IMR-90 (cell line): ENCODE results near the gene FRMD4B. TPM values are rescaled to one million over a fixed set of nuclear protein-coding genes. Genes with fewer than 3 reads are reported as not detected.

ENCODE experiments used
- ATAC-seq: fragments of 200-7000 bp; cut with Tn5 transposase; 2 replicates; pipeline ENCODE4 v1.9.1; 2020; ENCODE audit warnings: low read depth, mild to moderate bottlenecking, moderate library complexity
- BruUV-seq: library from RNA; stranded (reverse); fragments of 400-500 nt; replicated peaks from 2 replicates; lab custom pipeline; 2021; lab: Mats Ljungman, UMichigan
- CTCF ChIA-PET: fragments of 300-600 bp; formaldehyde crosslinking; extraction: SDS; loops from one replicate; lab custom pipeline; 2021; ENCODE audit warnings: antibody characterized with exemption; lab: Yijun Ruan, JAX
- POLR2A ChIA-PET: fragments of 300-600 bp; sonication (Branson Sonifier 250); formaldehyde crosslinking; loops from one replicate; lab custom pipeline; 2022; ENCODE audit warnings: antibody characterized with exemption; ENCODE audit not compliant: unreplicated experiment; lab: Charles Lee
- DNase-seq: peaks from one replicate; pipeline ENCODE4 v3.0.0; 2013
- H2AFZ ChIP-seq: replicated peaks from 2 replicates; pipeline ENCODE3; 2013; ENCODE audit warnings: low read length, mild to moderate bottlenecking; ENCODE audit not compliant: poor library complexity
- H2AK5ac ChIP-seq: 2 replicates; pipeline ENCODE4 v1.6.1; 2013; ENCODE audit warnings: low read depth, low read length, inconsistent platforms
- H2AK9ac ChIP-seq: replicated peaks from 2 replicates; pipeline ENCODE3; 2013; ENCODE audit warnings: mild to moderate bottlenecking, low read depth, low read length, moderate library complexity; ENCODE audit not compliant: poor library complexity
- H2BK120ac ChIP-seq: 2 replicates; pipeline ENCODE4 v1.6.1; 2013; ENCODE audit warnings: low read depth, low read length, inconsistent platforms
- H2BK15ac ChIP-seq: 3 replicates; pipeline ENCODE4 v1.6.1; 2013; ENCODE audit warnings: low read depth, low read length, inconsistent platforms
- H2BK20ac ChIP-seq: 2 replicates; pipeline ENCODE4 v1.6.1; 2013; ENCODE audit warnings: low read depth, mild to moderate bottlenecking, inconsistent platforms, low read length, moderate library complexity
- H2BK5ac ChIP-seq: 2 replicates; pipeline ENCODE4 v1.6.1; 2013; ENCODE audit warnings: mild to moderate bottlenecking, low read depth, low read length, inconsistent platforms; ENCODE audit not compliant: poor library complexity, severe bottlenecking
- H3K14ac ChIP-seq: replicated peaks from 2 replicates; pipeline ENCODE4 v1.6.1; 2013; ENCODE audit warnings: low read depth, low read length, inconsistent platforms
- H3K18ac ChIP-seq: 2 replicates; pipeline ENCODE4 v1.6.1; 2013; ENCODE audit warnings: low read depth, low read length, control low read depth
- H3K23ac ChIP-seq: 2 replicates; pipeline ENCODE4 v1.6.1; 2013; ENCODE audit warnings: low read depth, low read length, inconsistent platforms
- H3K27ac ChIP-seq: 2 replicates; pipeline ENCODE4 v1.5.1; 2013; ENCODE audit warnings: mild to moderate bottlenecking, control low read depth, low read length; ENCODE audit not compliant: insufficient read depth
- H3K27me3 ChIP-seq: 2 replicates; pipeline ENCODE4 v1.6.1; 2013; ENCODE audit warnings: low read length; ENCODE audit not compliant: control insufficient read depth, insufficient read depth
- H3K36me3 ChIP-seq: 2 replicates; pipeline ENCODE4 v1.6.1; 2013; ENCODE audit warnings: low read length, mixed read lengths; ENCODE audit not compliant: control insufficient read depth, insufficient read depth
- H3K4ac ChIP-seq: 2 replicates; pipeline ENCODE4 v1.6.1; 2013; ENCODE audit warnings: low read depth, low read length, inconsistent platforms
- H3K4me1 ChIP-seq: 2 replicates; pipeline ENCODE4 v1.6.1; 2013; ENCODE audit warnings: low read length, mixed read lengths; ENCODE audit not compliant: control insufficient read depth, insufficient read depth
- H3K4me2 ChIP-seq: 2 replicates; pipeline ENCODE4 v1.6.1; 2013; ENCODE audit warnings: low read depth, mild to moderate bottlenecking, control low read depth, low read length, moderate library complexity
- H3K4me3 ChIP-seq: 2 replicates; pipeline ENCODE4 v1.5.1; 2013; ENCODE audit warnings: low read depth, mild to moderate bottlenecking, control low read depth, low read length, moderate library complexity; ENCODE audit not compliant: insufficient read depth
- H3K56ac ChIP-seq: 2 replicates; pipeline ENCODE4 v1.6.1; 2013; ENCODE audit warnings: low read length, inconsistent platforms; ENCODE audit not compliant: insufficient read depth; ENCODE audit errors: extremely low read depth
- H3K79me1 ChIP-seq, 2 experiments: 2 replicates each; pipeline ENCODE4 v1.6.1; 2013; ENCODE audit warnings: low read length in 2 of 2, inconsistent platforms in 1 of 2, low read depth in 1 of 2
- H3K9ac ChIP-seq: 2 replicates; pipeline ENCODE4 v1.6.1; 2013; ENCODE audit warnings: low read depth, low read length, control low read depth
- H3K9me1 ChIP-seq: 2 replicates; pipeline ENCODE4 v1.6.1; 2013; ENCODE audit warnings: low read length, inconsistent platforms; ENCODE audit not compliant: insufficient read depth
- H3K9me3 ChIP-seq: 2 replicates; pipeline ENCODE4 v1.6.1; 2013; ENCODE audit warnings: low read length; ENCODE audit not compliant: control insufficient read depth, insufficient read depth
- H4K20me1 ChIP-seq: 2 replicates; pipeline ENCODE4 v1.6.1; 2013; ENCODE audit warnings: low read length, inconsistent platforms; ENCODE audit not compliant: insufficient read depth
- H4K5ac ChIP-seq: 2 replicates; pipeline ENCODE4 v1.6.1; 2013; ENCODE audit warnings: mild to moderate bottlenecking, low read depth, low read length, control low read depth
- H4K8ac ChIP-seq, 2 experiments: 2 replicates each; pipeline ENCODE4 v1.6.1; 2013; ENCODE audit warnings: low read depth in 2 of 2, low read length in 2 of 2, control low read depth in 1 of 2, inconsistent platforms in 1 of 2
- H4K91ac ChIP-seq: 2 replicates; pipeline ENCODE4 v1.6.1; 2013; ENCODE audit warnings: low read depth, low read length, inconsistent platforms; ENCODE audit not compliant: insufficient read depth
- BHLHE40 ChIP-seq: fragments of 150-350 bp; IDR thresholded peaks from 2 replicates; pipeline ENCODE4 v1.6.1; 2016; ENCODE audit warnings: mild to moderate bottlenecking, low read depth, low read length
- CEBPB ChIP-seq: IDR thresholded peaks from 2 replicates; pipeline ENCODE4 v1.6.1; 2012; ENCODE audit warnings: low read depth, low read length, improper control_type of control experiment
- CHD1 ChIP-seq: IDR thresholded peaks from 2 replicates; pipeline ENCODE4 v1.6.1; 2012; ENCODE audit warnings: low read depth, low read length, improper control_type of control experiment
- FOS ChIP-seq: fragments of 150-350 bp; IDR thresholded peaks from 2 replicates; pipeline ENCODE4 v1.6.1; 2016; ENCODE audit warnings: low read depth, low read length
- MAFK ChIP-seq: IDR thresholded peaks from 2 replicates; pipeline ENCODE4 v1.6.1; 2012; ENCODE audit warnings: low read depth, low read length, improper control_type of control experiment
- MAZ ChIP-seq: IDR thresholded peaks from 2 replicates; pipeline ENCODE4 v1.6.1; 2012; ENCODE audit warnings: low read depth, mild to moderate bottlenecking, low read length, improper control_type of control experiment, moderate library complexity, borderline replicate concordance
- MXI1 ChIP-seq: IDR thresholded peaks from 2 replicates; pipeline ENCODE4 v1.6.1; 2012; ENCODE audit warnings: low read depth, mild to moderate bottlenecking, low read length, moderate library complexity, borderline replicate concordance
- NFE2L2 ChIP-seq: fragments of 150-350 bp; IDR thresholded peaks from 2 replicates; pipeline ENCODE4 v1.6.1; 2016; ENCODE audit warnings: low read depth, mild to moderate bottlenecking, low read length
- POLR2A ChIP-seq: IDR thresholded peaks from 2 replicates; pipeline ENCODE4 v1.6.1; 2012; ENCODE audit warnings: mild to moderate bottlenecking, low read depth, low read length
- RAD21 ChIP-seq: IDR thresholded peaks from 2 replicates; pipeline ENCODE4 v1.6.1; 2012; ENCODE audit warnings: low read length, improper control_type of control experiment
- RCOR1 ChIP-seq: IDR thresholded peaks from 2 replicates; pipeline ENCODE4 v1.6.1; 2012; ENCODE audit warnings: mild to moderate bottlenecking, low read length, improper control_type of control experiment; ENCODE audit not compliant: insufficient replicate concordance
- RFX5 ChIP-seq: IDR thresholded peaks from 2 replicates; pipeline ENCODE4 v1.8.0; 2012; ENCODE audit warnings: low read depth, mild to moderate bottlenecking, low read length, moderate library complexity
- WGBS, 2 experiments: methylation state at CpG; one replicate each; pipeline versions ENCODE4 v1.1.5 to v1.1.7; 2013; ENCODE audit warnings: missing lambda C conversion rate in 2 of 2; ENCODE audit not compliant: insufficient read length in 1 of 2; ENCODE audit errors: extremely low coverage in 2 of 2; 5-methylcytosine and 5-hydroxymethylcytosine counted together
- dilution Hi-C: fragments of 300-500 bp; cut with HindIII; formaldehyde crosslinking; loops from one replicate; pipeline ENCODE4 v1.14.3; 2018; ENCODE audit warnings: low sequenced_read_pairs; ENCODE audit not compliant: unreplicated experiment
- in situ Hi-C: fragments of 300-500 bp; cut with MboI; formaldehyde crosslinking; loops from 3 replicates; pipeline ENCODE4 v1.14.3; 2019; ENCODE audit warnings: low sequenced_read_pairs, inconsistent platforms, mixed read lengths
- intact Hi-C: fragments of 100-400 bp; cut with micrococcal nuclease; formaldehyde crosslinking; loops from 2 replicates; pipeline ENCODE4 v1.10.0; 2022
- polyA plus RNA-seq, 3 experiments: library from polyadenylated mRNA; depleted of rRNA; stranded (reverse); fragments of >200 nt; gene quantifications; 2 replicates each; pipeline ENCODE4 v1.2.3, GENCODE V29; 2012; ENCODE audit warnings: low replicate concordance in 1 of 3
- total RNA-seq: library from RNA; depleted of rRNA; stranded (reverse); fragments of >200 nt; gene quantifications from 2 replicates; pipeline ENCODE4 v1.2.3, GENCODE V29; 2012
- TF ChIP-seq, protein P1 (sequence below): fragments of 150-350 bp; IDR thresholded peaks from 2 replicates; pipeline ENCODE4 v1.6.1; 2016; ENCODE audit warnings: low read depth, mild to moderate bottlenecking, low read length, moderate library complexity, borderline replicate concordance
- TF ChIP-seq, protein P2 (sequence below): fragments of 150-350 bp; IDR thresholded peaks from 2 replicates; pipeline ENCODE4 v1.6.1; 2017; ENCODE audit warnings: mild to moderate bottlenecking, antibody characterized with exemption, low read length, low read depth
- TF ChIP-seq, protein P3 (sequence below): conservative IDR thresholded peaks from 2 replicates; pipeline ENCODE4 v1.5.1; 2012; ENCODE audit warnings: mild to moderate bottlenecking, low read depth, low read length, improper control_type of control experiment

Gene FRMD4B
- total and polyA plus RNA-seq, 2 of the 4 experiments (the other 2 are of a cell fraction), result 0.14 to 0.36 TPM

DNA sequence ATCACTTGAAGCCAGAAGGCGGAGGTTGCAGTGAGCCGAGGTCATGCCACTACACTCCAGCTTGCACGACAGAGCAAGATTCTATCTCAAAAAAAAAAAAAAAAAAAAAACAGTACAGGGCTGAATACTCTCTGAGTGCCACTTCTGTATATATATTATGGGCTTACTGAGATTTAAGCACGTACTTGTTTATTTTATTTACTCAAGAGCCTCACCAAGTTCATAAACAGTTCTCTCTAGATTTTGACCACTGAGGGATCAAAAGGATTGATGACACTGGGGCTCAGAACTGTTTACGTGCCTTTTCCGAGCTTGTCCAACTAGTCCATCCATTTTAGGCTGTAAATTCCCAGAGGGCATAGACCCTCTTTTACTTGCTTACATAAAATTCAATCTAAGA lies 81.5 kb downstream of the FRMD4B start (continued):
- TF ChIP-seq NFE2L2 (no peak), MXI1 (no peak), RCOR1 (no peak)

DNA sequence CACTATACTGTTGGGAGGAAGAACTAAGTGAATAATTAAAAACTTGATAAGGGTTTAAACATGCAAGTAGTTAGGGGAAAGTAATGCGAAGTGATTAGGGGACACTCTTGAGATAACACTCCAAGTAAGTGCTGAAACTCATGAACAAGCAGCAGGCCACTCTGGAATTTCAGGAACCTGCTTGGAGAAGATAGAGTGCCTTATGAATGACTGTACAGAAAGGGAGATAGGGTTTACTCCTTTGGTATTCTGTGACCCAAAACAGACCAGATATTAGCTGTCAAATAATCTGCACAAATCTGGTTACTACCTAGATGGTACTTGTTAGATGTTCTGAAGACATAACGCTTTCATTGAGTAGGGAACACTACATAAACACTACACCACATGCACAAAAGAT lies 85.6 kb downstream of the FRMD4B start:
- POLR2A ChIA-PET, result no interaction called here
- Histone ChIP-seq H3K56ac (no peak overlapping the region), H3K4ac (no peak overlapping the region), H3K4me2 (no peak overlapping the region), H3K27ac (no peak overlapping the region), H2BK20ac (no peak overlapping the region), H3K27me3 (peaks cover 3% of the 10 kb centered on the region), H2AK9ac (no peak overlapping the region), H2AFZ (no peak overlapping the region), H3K18ac (no peak overlapping the region), H4K8ac (no peak overlapping the region), H4K20me1 (no peaks in the 10 kb centered on the region), H2AK5ac (no peak overlapping the region), H2BK5ac (no peak overlapping the region), H3K36me3 (no peaks in the 10 kb centered on the region), H3K14ac (no peak overlapping the region), H4K5ac (no peak overlapping the region), H3K23ac (no peak overlapping the region), H3K79me1 (no peaks in the 10 kb centered on the region), H3K4me1 (no peaks in the 10 kb centered on the region), H3K9me3 (no peaks in the 10 kb centered on the region), H3K9ac (no peak overlapping the region), H2BK15ac (no peak overlapping the region), H2BK120ac (no peak overlapping the region), H3K4me3 (no peak overlapping the region), H3K9me1 (no peaks in the 10 kb centered on the region), H4K91ac (no peak overlapping the region)
- CTCF ChIA-PET, result no interaction called here
- no CpG with 5 or more reads among the region's 2 CpGs for WGBS, 2 experiments
- dilution Hi-C loops (no loop called here), in situ Hi-C loops (loop anchor here (10.0 kb wide), 1 partner anchor 375 kb away; no protein-coding TSS in a partner anchor), intact Hi-C loops (loop anchor here (10.0 kb wide), 1 partner anchor 655 kb away; no protein-coding TSS in a partner anchor)
- no TSS peak for BruUV-seq
- DNase-seq (no peak), ATAC-seq (no peak)
- TF ChIP-seq, protein P1, sequence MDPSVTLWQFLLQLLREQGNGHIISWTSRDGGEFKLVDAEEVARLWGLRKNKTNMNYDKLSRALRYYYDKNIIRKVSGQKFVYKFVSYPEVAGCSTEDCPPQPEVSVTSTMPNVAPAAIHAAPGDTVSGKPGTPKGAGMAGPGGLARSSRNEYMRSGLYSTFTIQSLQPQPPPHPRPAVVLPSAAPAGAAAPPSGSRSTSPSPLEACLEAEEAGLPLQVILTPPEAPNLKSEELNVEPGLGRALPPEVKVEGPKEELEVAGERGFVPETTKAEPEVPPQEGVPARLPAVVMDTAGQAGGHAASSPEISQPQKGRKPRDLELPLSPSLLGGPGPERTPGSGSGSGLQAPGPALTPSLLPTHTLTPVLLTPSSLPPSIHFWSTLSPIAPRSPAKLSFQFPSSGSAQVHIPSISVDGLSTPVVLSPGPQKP, result no peak
- TF ChIP-seq FOS, result no peak
- TF ChIP-seq RCOR1, result no peak
- TF ChIP-seq, protein P2, sequence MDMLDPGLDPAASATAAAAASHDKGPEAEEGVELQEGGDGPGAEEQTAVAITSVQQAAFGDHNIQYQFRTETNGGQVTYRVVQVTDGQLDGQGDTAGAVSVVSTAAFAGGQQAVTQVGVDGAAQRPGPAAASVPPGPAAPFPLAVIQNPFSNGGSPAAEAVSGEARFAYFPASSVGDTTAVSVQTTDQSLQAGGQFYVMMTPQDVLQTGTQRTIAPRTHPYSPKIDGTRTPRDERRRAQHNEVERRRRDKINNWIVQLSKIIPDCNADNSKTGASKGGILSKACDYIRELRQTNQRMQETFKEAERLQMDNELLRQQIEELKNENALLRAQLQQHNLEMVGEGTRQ, result no peak
- TF ChIP-seq BHLHE40, result no peak
- TF ChIP-seq CEBPB, result no peak
- TF ChIP-seq, protein P3, sequence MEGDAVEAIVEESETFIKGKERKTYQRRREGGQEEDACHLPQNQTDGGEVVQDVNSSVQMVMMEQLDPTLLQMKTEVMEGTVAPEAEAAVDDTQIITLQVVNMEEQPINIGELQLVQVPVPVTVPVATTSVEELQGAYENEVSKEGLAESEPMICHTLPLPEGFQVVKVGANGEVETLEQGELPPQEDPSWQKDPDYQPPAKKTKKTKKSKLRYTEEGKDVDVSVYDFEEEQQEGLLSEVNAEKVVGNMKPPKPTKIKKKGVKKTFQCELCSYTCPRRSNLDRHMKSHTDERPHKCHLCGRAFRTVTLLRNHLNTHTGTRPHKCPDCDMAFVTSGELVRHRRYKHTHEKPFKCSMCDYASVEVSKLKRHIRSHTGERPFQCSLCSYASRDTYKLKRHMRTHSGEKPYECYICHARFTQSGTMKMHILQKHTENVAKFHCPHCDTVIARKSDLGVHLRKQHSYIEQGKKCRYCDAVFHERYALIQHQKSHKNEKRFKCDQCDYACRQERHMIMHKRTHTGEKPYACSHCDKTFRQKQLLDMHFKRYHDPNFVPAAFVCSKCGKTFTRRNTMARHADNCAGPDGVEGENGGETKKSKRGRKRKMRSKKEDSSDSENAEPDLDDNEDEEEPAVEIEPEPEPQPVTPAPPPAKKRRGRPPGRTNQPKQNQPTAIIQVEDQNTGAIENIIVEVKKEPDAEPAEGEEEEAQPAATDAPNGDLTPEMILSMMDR, result no peak
- TF ChIP-seq RAD21, result no peak
- TF ChIP-seq CHD1, result no peak
- no peak for TF ChIP-seq MAFK
- no peak for TF ChIP-seq RFX5
- TF ChIP-seq MXI1, result no peak
- TF ChIP-seq POLR2A, result no peak
- no peak for TF ChIP-seq NFE2L2
- TF ChIP-seq MAZ, result no peak
